HCT116 (cell line): ENCODE data around the gene ARL15. TPM values are rescaled to one million over a fixed set of nuclear protein-coding genes. Genes with fewer than 3 reads are reported as not detected.

Source experiments
- ATAC-seq: fragments of 200-7000 bp; cut with Tn5 transposase; 2 replicates; pipeline ENCODE4 v1.9.1; 2020; ENCODE audit warnings: mild to moderate bottlenecking, moderate library complexity
- BruUV-seq: library from RNA; stranded (reverse); fragments of 400-500 nt; replicated peaks from 2 replicates; lab custom pipeline; 2021; lab: Mats Ljungman, UMichigan
- CTCF ChIA-PET: fragments of 300-600 bp; sonication (Branson Sonifier 250); formaldehyde crosslinking; loops from one replicate; lab custom pipeline; 2021; ENCODE audit warnings: antibody characterized with exemption; lab: Charles Lee
- POLR2A ChIA-PET: fragments of 300-600, 350-600 bp; sonication (Branson Sonifier 250); formaldehyde crosslinking; loops from one replicate; lab custom pipeline; 2021; ENCODE audit warnings: antibody characterized with exemption; lab: Charles Lee
- RAD21 ChIA-PET, 2 experiments: fragments of 300-600 bp; sonication (Branson Sonifier 250); formaldehyde crosslinking; loops; one replicate each; lab custom pipeline; 2023; ENCODE audit warnings: low total read pairs in 2 of 2; ENCODE audit not compliant: uncharacterized antibody in 2 of 2, unreplicated experiment in 2 of 2, low non-redundant PET in 1 of 2; lab: Charles Lee
- DNase-seq: peaks from one replicate; pipeline ENCODE4 v3.0.0-alpha.2; 2010; ENCODE audit warnings: low read depth, low spot score
- H2AFZ ChIP-seq: fragments of 200-600 bp; shearing (Covaris generic), sonication (generic); 2 replicates; pipeline ENCODE4 v1.6.1; 2017; ENCODE audit warnings: low read depth, mixed run types, mixed read lengths, antibody characterized with exemption, low read length; ENCODE audit not compliant: poor library complexity, severe bottlenecking
- H3K27ac ChIP-seq: 2 replicates; pipeline ENCODE4 v1.5.1; 2012; ENCODE audit warnings: low read depth, low read length
- H3K27me3 ChIP-seq: fragments of 200-600 bp; sonication (generic); 2 replicates; pipeline ENCODE4 v1.6.1; 2016; ENCODE audit warnings: mixed run types, low read length, mixed read lengths; ENCODE audit not compliant: insufficient read depth
- H3K36me3 ChIP-seq, 2 experiments: fragments of 200-500 bp in 1 of 2; fragments of 200-600 bp in 1 of 2; sonication (Bioruptor generic) in 1 of 2; sonication (generic) in 1 of 2; 2 replicates each; pipeline versions ENCODE4 v1.5.1 to v1.6.1; 2014 to 2016; ENCODE audit warnings: low read length in 2 of 2, inconsistent platforms in 1 of 2, mixed read lengths in 1 of 2, mixed run types in 1 of 2; ENCODE audit not compliant: insufficient read depth in 2 of 2, control insufficient read depth in 1 of 2
- H3K4me1 ChIP-seq, 2 experiments: fragments of 200-600 bp in 1 of 2; sonication (generic) in 1 of 2; 2 replicates each; pipeline versions ENCODE4 v1.5.1 to v1.6.1; 2012 to 2017; ENCODE audit warnings: low read length in 2 of 2, inconsistent platforms in 1 of 2, mild to moderate bottlenecking in 1 of 2, mixed read lengths in 1 of 2, mixed run types in 1 of 2, moderate library complexity in 1 of 2; ENCODE audit not compliant: insufficient read depth in 2 of 2, control insufficient read depth in 1 of 2
- H3K4me2 ChIP-seq: fragments of 200-600 bp; sonication (generic); 2 replicates; pipeline ENCODE4 v1.6.1; 2017; ENCODE audit warnings: mixed run types, low read length, mixed read lengths
- H3K4me3 ChIP-seq, 2 experiments: fragments of 200-600 bp in 1 of 2; sonication (generic) in 1 of 2; replicated peaks in 1 of 2; 2 replicates each; pipeline ENCODE4 v1.5.1; 2011 to 2016; ENCODE audit warnings: low read length in 2 of 2, control low read depth in 1 of 2, low read depth in 1 of 2, mild to moderate bottlenecking in 1 of 2, mixed read lengths in 1 of 2, mixed run types in 1 of 2
- H3K79me2 ChIP-seq: fragments of 200-600 bp; sonication (generic); 2 replicates; pipeline ENCODE4 v1.6.1; 2017; ENCODE audit warnings: mild to moderate bottlenecking, mixed run types, low read length, moderate library complexity, mixed read lengths; ENCODE audit not compliant: insufficient read depth
- H3K9ac ChIP-seq: fragments of 200-600 bp; sonication (generic); 2 replicates; pipeline ENCODE4 v1.6.1; 2016; ENCODE audit warnings: low read length, mixed read lengths
- H3K9me2 ChIP-seq: fragments of 200-600 bp; sonication (generic), shearing (Covaris generic); 2 replicates; pipeline ENCODE4 v1.6.1; 2017; ENCODE audit warnings: mixed run types, mild to moderate bottlenecking, moderate library complexity; ENCODE audit not compliant: insufficient read depth
- H3K9me3 ChIP-seq, 2 experiments: fragments of 200-500 bp in 1 of 2; fragments of 200-600 bp in 1 of 2; sonication (Bioruptor generic) in 1 of 2; sonication (generic) in 1 of 2; 2 replicates each; pipeline ENCODE4 v1.6.1; 2014 to 2017; ENCODE audit warnings: low read length in 2 of 2, mixed read lengths in 2 of 2, inconsistent platforms in 1 of 2, low read depth in 1 of 2, mild to moderate bottlenecking in 1 of 2, mixed run types in 1 of 2, moderate library complexity in 1 of 2; ENCODE audit not compliant: control insufficient read depth in 1 of 2, insufficient read depth in 1 of 2
- H4K20me1 ChIP-seq: fragments of 200-600 bp; sonication (generic), shearing (Covaris generic); 2 replicates; pipeline ENCODE4 v1.6.1; 2017; ENCODE audit warnings: mixed run types, mild to moderate bottlenecking, moderate library complexity; ENCODE audit not compliant: insufficient read depth
- RAD21 ChIP-seq: IDR thresholded peaks from 2 replicates; pipeline ENCODE4 v1.6.1; 2012; ENCODE audit warnings: low read depth, mild to moderate bottlenecking
- REST ChIP-seq: IDR thresholded peaks from 2 replicates; pipeline ENCODE4 v1.6.1; 2012; ENCODE audit warnings: low read depth
- ZNF274 ChIP-seq: fragments of 200-500 bp; sonication (Bioruptor generic); IDR thresholded peaks from 2 replicates; pipeline ENCODE4 v1.6.1; 2014; ENCODE audit warnings: mild to moderate bottlenecking, low read depth, low read length, inconsistent platforms
- intact Hi-C: fragments of 100-400 bp; cut with micrococcal nuclease; formaldehyde crosslinking; loops from 2 replicates; pipeline ENCODE4 v1.10.0; 2022
- total RNA-seq: library from RNA; stranded (reverse); gene quantifications from one replicate; pipeline ENCODE4 v1.2.1, GENCODE V29; 2021; ENCODE audit not compliant: unreplicated experiment

The ARL15 gene
- total RNA-seq, 1 experiment from 2014 or later = 15.0 TPM

- TF ChIP-seq REST = no peak
- TF ChIP-seq, all 23 proteins: peak for 0
Measured at GRCh38 chr5:54159893-54160195, 150.5 kb downstream of the ARL15 start (continued).

GRCh38 chr5:54159153-54159892, 151.1 kb downstream of the ARL15 start:
- DNase-seq = no peak
- no peak overlapping the region for H3K9ac ChIP-seq
- no peaks in the 10 kb centered on the region for H4K20me1 ChIP-seq
- H3K27ac ChIP-seq = no peak overlapping the region
- no peaks in the 10 kb centered on the region for H3K9me3 ChIP-seq
- no peak overlapping the region for H3K4me3 ChIP-seq
- TF ChIP-seq ZNF274 = no peak
- peak; percentile 22; the same call in 1 of the 2 replicates for TF ChIP-seq RAD21
- TF ChIP-seq, all 23 proteins: peak for 1
- H3K79me2 ChIP-seq = no peaks in the 10 kb centered on the region
- POLR2A ChIA-PET = no interaction called here
- H3K36me3 ChIP-seq = no peaks in the 10 kb centered on the region
- CTCF ChIA-PET = no interaction called here
- no TSS peak for BruUV-seq
- intact Hi-C loops = no loop called here
- H3K4me2 ChIP-seq = no peak overlapping the region
- ATAC-seq = peak; percentile 73
- RAD21 ChIA-PET = no interaction called here
- H3K4me1 ChIP-seq = no peaks in the 10 kb centered on the region
- H3K27me3 ChIP-seq = no peaks in the 10 kb centered on the region
- H2AFZ ChIP-seq = no peak overlapping the region
- H3K9me2 ChIP-seq = no peaks in the 10 kb centered on the region
